SK-N-MC (cell line): Measurements from ENCODE around the gene PDZRN3.

Experiments used
- EZH2 ChIP-seq: fragments of 200-600 bp; sonication (generic); IDR thresholded peaks from one replicate; pipeline ENCODE4 v1.6.1; 2017; ENCODE audit warnings: antibody characterized with exemption
- FOXP2 ChIP-seq: optimal IDR thresholded peaks from 2 replicates; pipeline ENCODE3; 2011; ENCODE audit warnings: mild to moderate bottlenecking, moderate library complexity; ENCODE audit not compliant: insufficient read depth; ENCODE audit errors: extremely low read length, control extremely low read depth
- POLR2AphosphoS5 ChIP-seq: IDR thresholded peaks from 2 replicates; pipeline ENCODE4 v1.6.1; 2012; ENCODE audit warnings: mild to moderate bottlenecking, low read depth, low read length, borderline replicate concordance

DNA sequence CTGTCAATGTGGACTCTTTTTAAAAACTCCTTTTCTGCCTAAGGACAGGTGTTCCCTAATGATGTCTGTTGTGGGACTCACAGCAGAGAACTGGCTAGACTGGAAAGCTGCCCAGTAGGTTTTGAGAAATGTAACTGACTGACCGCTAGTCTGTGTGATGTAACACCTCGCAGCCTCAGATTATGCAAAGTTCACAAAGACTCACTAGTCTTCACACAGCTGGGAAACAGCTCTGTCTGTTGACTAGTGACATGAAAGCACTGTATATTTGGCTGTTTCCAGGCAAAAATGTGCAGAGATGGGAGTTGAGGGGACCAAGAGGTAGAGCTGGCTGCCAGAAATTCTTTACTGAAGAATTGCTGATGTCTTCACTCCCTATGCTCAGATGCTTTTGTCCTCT lies 10.3 kb downstream of the PDZRN3 start:
- TF ChIP-seq POLR2AphosphoS5 (no peak), EZH2 (no peak), FOXP2 (no peak)
